Activated naive CD8-positive, alpha-beta T cell (primary cell): ENCODE measurements around the gene OGDHL.
"Not testable (repeated sequence)": the region's sequence is repeated elsewhere in the genome, so short reads cannot be mapped to it uniquely, and the experiment has no call there.

Experiments
- H3K27ac Mint-ChIP-seq: one replicate; pipeline ENCODE4 v1.8.0; 2021; ENCODE audit warnings: mixed read lengths
- H3K27me3 Mint-ChIP-seq: one replicate; pipeline ENCODE4 v1.8.0; 2021; ENCODE audit warnings: mixed read lengths
- H3K36me3 Mint-ChIP-seq: one replicate; pipeline ENCODE4 v1.8.0; 2021; ENCODE audit warnings: mixed read lengths
- H3K4me1 Mint-ChIP-seq: one replicate; pipeline ENCODE4 v1.8.0; 2021; ENCODE audit warnings: low read depth, mixed read lengths
- H3K4me3 Mint-ChIP-seq: one replicate; pipeline ENCODE4 v1.8.0; 2021; ENCODE audit warnings: mild to moderate bottlenecking, mixed read lengths
- H3K9me3 Mint-ChIP-seq: one replicate; pipeline ENCODE4 v1.8.0; 2021; ENCODE audit warnings: low read depth, mixed read lengths

OGDHL gene

GRCh38 chr10:49766484-49766883 is 4.4 kb upstream of the OGDHL start:
- Mint-ChIP-seq H3K27ac (no peak overlapping the region), H3K27me3 (peaks cover 35% of the 10 kb centered on the region), H3K4me3 (no peak overlapping the region), H3K9me3 (peaks cover 10% of the 10 kb centered on the region), H3K36me3 (peaks cover 3% of the 10 kb centered on the region), H3K4me1 (peaks cover 11% of the 10 kb centered on the region)

GRCh38 chr10:49762566-49762877 is 399 bp upstream of the OGDHL start:
- Mint-ChIP-seq H3K9me3 (peaks cover 10% of the 10 kb centered on the region), H3K27ac (no peak overlapping the region), H3K4me1 (peaks cover 7% of the 10 kb centered on the region), H3K4me3 (peak overlapping the region; percentile 71), H3K27me3 (peaks cover 39% of the 10 kb centered on the region), H3K36me3 (peaks cover 3% of the 10 kb centered on the region)

GRCh38 chr10:49761201-49761788 is 828 bp downstream of the OGDHL start:
- Mint-ChIP-seq H3K4me3 (peak overlapping the region; percentile 47), H3K27ac (no peak overlapping the region), H3K27me3 (peaks cover 29% of the 10 kb centered on the region), H3K9me3 (peaks cover 1% of the 10 kb centered on the region), H3K36me3 (peaks cover 1% of the 10 kb centered on the region), H3K4me1 (peaks cover 7% of the 10 kb centered on the region)

GRCh38 chr10:49760789-49761188 is 1.3 kb downstream of the OGDHL start:
- H3K27me3 Mint-ChIP-seq: peaks cover 28% of the 10 kb centered on the region
- H3K4me1 Mint-ChIP-seq: peaks cover 7% of the 10 kb centered on the region
- H3K4me3 Mint-ChIP-seq: no peak overlapping the region
- no peaks in the 10 kb centered on the region for H3K36me3 Mint-ChIP-seq
- H3K27ac Mint-ChIP-seq: no peak overlapping the region
- no peaks in the 10 kb centered on the region for H3K9me3 Mint-ChIP-seq

- H3K36me3 Mint-ChIP-seq: no peaks in the 10 kb centered on the region
- H3K27me3 Mint-ChIP-seq: peaks cover 26% of the 10 kb centered on the region
- peaks cover 7% of the 10 kb centered on the region for H3K4me1 Mint-ChIP-seq
- H3K4me3 Mint-ChIP-seq: no peak overlapping the region
- H3K27ac Mint-ChIP-seq: no peak overlapping the region
- H3K9me3 Mint-ChIP-seq: no peaks in the 10 kb centered on the region
These were observed 2.2 kb downstream of the OGDHL start for GRCh38 chr10:49759787-49760551.

GRCh38 chr10:49758249-49758930 is 3.7 kb downstream of the OGDHL start:
- Mint-ChIP-seq H3K27ac (no peak overlapping the region), H3K4me3 (no peak overlapping the region), H3K4me1 (peaks cover 7% of the 10 kb centered on the region), H3K27me3 (peaks cover 19% of the 10 kb centered on the region), H3K9me3 (no peaks in the 10 kb centered on the region), H3K36me3 (no peaks in the 10 kb centered on the region)

GRCh38 chr10:49756641-49757040 is 5.5 kb downstream of the OGDHL start:
- no peaks in the 10 kb centered on the region for H3K36me3 Mint-ChIP-seq
- no peak overlapping the region for H3K4me3 Mint-ChIP-seq

GRCh38 chr10:49756031-49756430 is 6.1 kb downstream of the OGDHL start:
- Mint-ChIP-seq H3K27me3 (peaks cover 12% of the 10 kb centered on the region), H3K36me3 (no peaks in the 10 kb centered on the region), H3K4me1 (no peaks in the 10 kb centered on the region), H3K4me3 (no peak overlapping the region), H3K9me3 (no peaks in the 10 kb centered on the region), H3K27ac (no peak overlapping the region)

More at GRCh38 chr10:49756641-49757040, 5.5 kb downstream of the OGDHL start:
- Mint-ChIP-seq H3K27ac (no peak overlapping the region), H3K27me3 (peaks cover 12% of the 10 kb centered on the region), H3K9me3 (no peaks in the 10 kb centered on the region), H3K4me1 (no peaks in the 10 kb centered on the region)

GRCh38 chr10:49754951-49755350 is 7.2 kb downstream of the OGDHL start:
- not testable (repeated sequence) for H3K4me3 Mint-ChIP-seq, H3K9me3 Mint-ChIP-seq, H3K27ac Mint-ChIP-seq, H3K4me1 Mint-ChIP-seq, H3K36me3 Mint-ChIP-seq
- H3K27me3 Mint-ChIP-seq: peaks cover 11% of the 10 kb centered on the region

GRCh38 chr10:49752584-49752983 is 9.5 kb downstream of the OGDHL start:
- H3K4me3 Mint-ChIP-seq: no peak overlapping the region
- no peaks in the 10 kb centered on the region for H3K9me3 Mint-ChIP-seq
- no peaks in the 10 kb centered on the region for H3K4me1 Mint-ChIP-seq
- H3K27me3 Mint-ChIP-seq: peaks cover 4% of the 10 kb centered on the region
- H3K36me3 Mint-ChIP-seq: no peaks in the 10 kb centered on the region
- no peak overlapping the region for H3K27ac Mint-ChIP-seq

- Mint-ChIP-seq H3K27me3 (peaks cover 4% of the 10 kb centered on the region), H3K36me3 (no peaks in the 10 kb centered on the region), H3K4me1 (no peaks in the 10 kb centered on the region), H3K27ac (no peak overlapping the region), H3K4me3 (no peak overlapping the region), H3K9me3 (no peaks in the 10 kb centered on the region)
These were observed 10.2 kb downstream of the OGDHL start for GRCh38 chr10:49751636-49752510.

GRCh38 chr10:49751216-49751615 is 10.9 kb downstream of the OGDHL start:
- Mint-ChIP-seq H3K9me3 (no peaks in the 10 kb centered on the region), H3K27me3 (peaks cover 4% of the 10 kb centered on the region), H3K36me3 (no peaks in the 10 kb centered on the region), H3K4me3 (no peak overlapping the region), H3K27ac (no peak overlapping the region), H3K4me1 (no peaks in the 10 kb centered on the region)

GRCh38 chr10:49750546-49750945 is 11.6 kb downstream of the OGDHL start:
- H3K9me3 Mint-ChIP-seq: no peaks in the 10 kb centered on the region
- H3K36me3 Mint-ChIP-seq: no peaks in the 10 kb centered on the region
- no peak overlapping the region for H3K27ac Mint-ChIP-seq
- H3K27me3 Mint-ChIP-seq: peaks cover 4% of the 10 kb centered on the region
- no peaks in the 10 kb centered on the region for H3K4me1 Mint-ChIP-seq
- H3K4me3 Mint-ChIP-seq: no peak overlapping the region

- no peaks in the 10 kb centered on the region for H3K36me3 Mint-ChIP-seq
- no peak overlapping the region for H3K27ac Mint-ChIP-seq
- H3K27me3 Mint-ChIP-seq: peaks cover 4% of the 10 kb centered on the region
- no peak overlapping the region for H3K4me3 Mint-ChIP-seq
- no peaks in the 10 kb centered on the region for H3K4me1 Mint-ChIP-seq
- H3K9me3 Mint-ChIP-seq: no peaks in the 10 kb centered on the region
These were observed 12.3 kb downstream of the OGDHL start for GRCh38 chr10:49749556-49750491.
